Prostate gland (tissue), 2 donors: ENCODE measurements around the gene RXRA.

Experiments
- POLR2A ChIP-seq: fragments of 450-650 bp; IDR thresholded peaks from one replicate; pipeline ENCODE4 v1.6.1; 2016; ENCODE audit warnings: antibody characterized with exemption, mild to moderate bottlenecking
- TF ChIP-seq, protein P1 (sequence below), 4 experiments: fragments of 200-600 bp in 2 of 4; fragments of 450-650 bp in 2 of 4; sonication (generic) in 2 of 4; IDR thresholded peaks; 1 replicate in 3 of 4; 2 replicates in 1 of 4; pipeline ENCODE4 v1.5.1; 2016 to 2019; ENCODE audit warnings: antibody characterized with exemption in 4 of 4, mild to moderate bottlenecking in 2 of 4, moderate library complexity in 2 of 4

DNA sequence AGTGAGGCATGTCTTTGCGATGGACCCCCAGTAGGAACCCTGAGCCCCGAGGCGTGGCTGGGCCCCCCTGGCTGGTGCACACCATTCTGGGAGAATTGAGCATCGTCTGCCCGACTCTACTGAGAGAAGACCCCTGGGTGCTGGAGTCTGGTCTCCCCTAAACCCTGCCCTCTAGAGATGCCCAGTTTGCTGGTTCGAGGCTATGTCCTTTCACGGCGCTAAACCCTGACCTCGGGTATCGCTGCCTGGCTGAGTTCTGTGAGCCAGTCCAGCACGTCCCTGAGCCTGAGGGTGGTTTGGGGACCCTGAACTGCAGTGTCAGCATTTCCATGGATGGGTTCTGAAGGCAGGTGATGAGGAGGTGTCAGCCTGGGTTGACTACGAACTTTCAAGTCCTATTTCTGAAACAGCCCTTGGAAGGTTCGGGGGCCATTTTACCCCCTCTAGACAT, 128.8 kb downstream of the RXRA start:
- no peak for TF ChIP-seq POLR2A
- TF ChIP-seq, protein P1, sequence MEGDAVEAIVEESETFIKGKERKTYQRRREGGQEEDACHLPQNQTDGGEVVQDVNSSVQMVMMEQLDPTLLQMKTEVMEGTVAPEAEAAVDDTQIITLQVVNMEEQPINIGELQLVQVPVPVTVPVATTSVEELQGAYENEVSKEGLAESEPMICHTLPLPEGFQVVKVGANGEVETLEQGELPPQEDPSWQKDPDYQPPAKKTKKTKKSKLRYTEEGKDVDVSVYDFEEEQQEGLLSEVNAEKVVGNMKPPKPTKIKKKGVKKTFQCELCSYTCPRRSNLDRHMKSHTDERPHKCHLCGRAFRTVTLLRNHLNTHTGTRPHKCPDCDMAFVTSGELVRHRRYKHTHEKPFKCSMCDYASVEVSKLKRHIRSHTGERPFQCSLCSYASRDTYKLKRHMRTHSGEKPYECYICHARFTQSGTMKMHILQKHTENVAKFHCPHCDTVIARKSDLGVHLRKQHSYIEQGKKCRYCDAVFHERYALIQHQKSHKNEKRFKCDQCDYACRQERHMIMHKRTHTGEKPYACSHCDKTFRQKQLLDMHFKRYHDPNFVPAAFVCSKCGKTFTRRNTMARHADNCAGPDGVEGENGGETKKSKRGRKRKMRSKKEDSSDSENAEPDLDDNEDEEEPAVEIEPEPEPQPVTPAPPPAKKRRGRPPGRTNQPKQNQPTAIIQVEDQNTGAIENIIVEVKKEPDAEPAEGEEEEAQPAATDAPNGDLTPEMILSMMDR (IDR thresholded peaks at IDR 0.05) = no peak
